Liver (tissue), 9 donors: Measurements from ENCODE around the gene CD274. TPM values are rescaled to one million over a fixed set of nuclear protein-coding genes. Genes with fewer than 3 reads are reported as not detected.
"Not testable (repeated sequence)": the region's sequence is repeated elsewhere in the genome, so short reads cannot be mapped to it uniquely, and the experiment has no call there.

Experiments used
- DNase-seq: peaks from one replicate; pipeline ENCODE4 v3.0.0-alpha.2; 2017; ENCODE audit warnings: low spot score
- H3K27ac ChIP-seq, 2 donors: one replicate each; pipeline ENCODE4 v1.7.0; 2013; ENCODE audit warnings: inconsistent platforms in 2 of 2, low read length in 2 of 2, control low read depth in 1 of 2, low read depth in 1 of 2, mild to moderate bottlenecking in 1 of 2
- H3K27me3 ChIP-seq, 4 donors: one replicate each; pipeline versions ENCODE4 v1.6.1 to v1.7.0; 2013; ENCODE audit warnings: low read length in 3 of 4, inconsistent platforms in 1 of 4, mild to moderate bottlenecking in 1 of 4, moderate library complexity in 1 of 4; ENCODE audit not compliant: control insufficient read depth in 4 of 4, insufficient read depth in 4 of 4
- H3K36me3 ChIP-seq, 4 donors: one replicate each; pipeline versions ENCODE4 v1.6.1 to v1.7.0; 2013; ENCODE audit warnings: low read length in 3 of 4, mild to moderate bottlenecking in 3 of 4, low read depth in 1 of 4, moderate library complexity in 1 of 4; ENCODE audit not compliant: control insufficient read depth in 4 of 4, insufficient read depth in 3 of 4
- H3K4me1 ChIP-seq, 4 donors: one replicate each; pipeline versions ENCODE4 v1.6.1 to v1.7.0; 2013; ENCODE audit warnings: low read length in 3 of 4, mild to moderate bottlenecking in 3 of 4, moderate library complexity in 1 of 4; ENCODE audit not compliant: control insufficient read depth in 4 of 4, insufficient read depth in 4 of 4
- H3K4me3 ChIP-seq, 3 donors: one replicate each; pipeline versions ENCODE4 v1.6.1 to v1.7.0; 2013; ENCODE audit warnings: low read length in 3 of 3, control low read depth in 1 of 3, low read depth in 1 of 3, mild to moderate bottlenecking in 1 of 3
- H3K9ac ChIP-seq, 2 donors: one replicate each; pipeline ENCODE4 v1.7.0; 2013; ENCODE audit warnings: low read length in 2 of 2, mild to moderate bottlenecking in 2 of 2, moderate library complexity in 2 of 2, control low read depth in 1 of 2, low read depth in 1 of 2
- H3K9me3 ChIP-seq, 4 donors: one replicate each; pipeline versions ENCODE4 v1.6.1 to v1.7.0; 2013; ENCODE audit warnings: low read length in 3 of 4; ENCODE audit not compliant: control insufficient read depth in 4 of 4
- ATF3 ChIP-seq: IDR thresholded peaks from 2 replicates; pipeline ENCODE4 v1.6.1; 2016; ENCODE audit warnings: antibody characterized with exemption
- CTCF ChIP-seq: fragments of 150-350 bp; IDR thresholded peaks from 2 replicates; pipeline ENCODE4 v1.5.1; 2017; ENCODE audit warnings: improper control_type of control experiment, low read depth, low read length; ENCODE audit not compliant: missing input control
- EGR1 ChIP-seq, 2 donors: IDR thresholded peaks; 2 replicates each; pipeline ENCODE4 v1.6.1; 2016 to 2018; ENCODE audit warnings: antibody characterized with exemption in 2 of 2, low read depth in 2 of 2
- FOXA1 ChIP-seq: IDR thresholded peaks from 2 replicates; pipeline ENCODE4 v1.6.1; 2016; ENCODE audit warnings: antibody characterized with exemption
- FOXA2 ChIP-seq: IDR thresholded peaks from 2 replicates; pipeline ENCODE4 v1.6.1; 2016; ENCODE audit warnings: antibody characterized with exemption
- GABPA ChIP-seq, 2 donors: IDR thresholded peaks in 1 of 2; conservative IDR thresholded peaks in 1 of 2; 2 replicates each; pipeline ENCODE4 v1.6.1; 2016; ENCODE audit warnings: antibody characterized with exemption in 2 of 2, mild to moderate bottlenecking in 1 of 2, moderate library complexity in 1 of 2
- HNF4A ChIP-seq, 2 donors: conservative IDR thresholded peaks; 2 replicates each; pipeline ENCODE4 v1.6.1; 2016; ENCODE audit warnings: antibody characterized with exemption in 2 of 2, mild to moderate bottlenecking in 2 of 2
- HNF4G ChIP-seq: IDR thresholded peaks from 2 replicates; pipeline ENCODE4 v1.6.1; 2016; ENCODE audit warnings: antibody characterized with exemption
- JUND ChIP-seq, 2 donors: IDR thresholded peaks; 2 replicates each; pipeline ENCODE4 v1.6.1; 2016; ENCODE audit warnings: antibody characterized with exemption in 2 of 2
- MAX ChIP-seq: IDR thresholded peaks from 2 replicates; pipeline ENCODE4 v1.6.1; 2016; ENCODE audit warnings: antibody characterized with exemption
- NR2F2 ChIP-seq: IDR thresholded peaks from 2 replicates; pipeline ENCODE4 v1.6.1; 2016; ENCODE audit warnings: antibody characterized with exemption
- RAD21 ChIP-seq, 2 donors: IDR thresholded peaks; 2 replicates each; pipeline ENCODE4 v1.6.1; 2016; ENCODE audit warnings: antibody characterized with exemption in 2 of 2, mild to moderate bottlenecking in 2 of 2
- REST ChIP-seq: IDR thresholded peaks from 2 replicates; pipeline ENCODE4 v1.6.1; 2016; ENCODE audit warnings: antibody characterized with exemption, mild to moderate bottlenecking
- RXRA ChIP-seq, 2 donors: IDR thresholded peaks; 2 replicates each; pipeline ENCODE4 v1.6.1; 2017 to 2018; ENCODE audit warnings: antibody characterized with exemption in 2 of 2, mild to moderate bottlenecking in 1 of 2
- SP1 ChIP-seq: IDR thresholded peaks from 2 replicates; pipeline ENCODE4 v1.6.1; 2018; ENCODE audit warnings: antibody characterized with exemption, mild to moderate bottlenecking
- TAF1 ChIP-seq: conservative IDR thresholded peaks from 2 replicates; pipeline ENCODE4 v1.6.1; 2016; ENCODE audit warnings: antibody characterized with exemption, mild to moderate bottlenecking
- YY1 ChIP-seq: IDR thresholded peaks from 2 replicates; pipeline ENCODE4 v1.6.1; 2016; ENCODE audit warnings: antibody characterized with exemption, mild to moderate bottlenecking
- ZBTB33 ChIP-seq: IDR thresholded peaks from 2 replicates; pipeline ENCODE4 v1.6.1; 2016; ENCODE audit warnings: antibody characterized with exemption
- WGBS: extraction: QIAGEN DNeasy Blood & Tissue Kit; methylation state at CpG from one replicate; pipeline ENCODE4 v1.1.7; 2013; 5-methylcytosine and 5-hydroxymethylcytosine counted together
- polyA plus RNA-seq, 2 donors: library from polyadenylated mRNA; stranded (reverse) in 1 of 2; unstranded in 1 of 2; fragments of 200-250 nt in 1 of 2; fragments of >200 nt in 1 of 2; fragmentation: Nextera tagmentation in 1 of 2; extraction: Ambion mirVana in 1 of 2; gene quantifications; one replicate each; pipeline versions ENCODE4 v1.2.1 to v1.2.3, GENCODE V29; 2013 to 2015
- total RNA-seq, 2 donors: library from RNA; depleted of rRNA; stranded (reverse); fragments of >200 nt; gene quantifications; one replicate each; pipeline ENCODE4 v1.2.3, GENCODE V29; 2014
- donor health status: healthy.
- donor health status: healthy.
- donor health status: healthy.
- donor health status: healthy.
- donor health status: healthy.

CD274 gene
- total and polyA plus RNA-seq, 4 donors: 1.0 to 3.1 (median 1.9) TPM

GRCh38 chr9:5430912-5431311, 19.4 kb upstream of the CD274 start:
- Histone ChIP-seq H3K4me3 (no peak overlapping the region), H3K36me3 (peaks cover 2 to 7% (median 3%) of the 10 kb centered on the region in 4 donors), H3K9ac (no peak overlapping the region), H3K27ac (no peak overlapping the region), H3K27me3 (no peaks in the 10 kb centered on the region), H3K4me1 (no peaks in the 10 kb centered on the region), H3K9me3 (no peaks in the 10 kb centered on the region)
- DNase-seq: no peak
- TF ChIP-seq FOXA1: no peak
- TF ChIP-seq RAD21 (IDR thresholded peaks at IDR 0.05): no peak
- TF ChIP-seq JUND (IDR thresholded peaks at IDR 0.05): no peak
- no peak for TF ChIP-seq CTCF
- no peak for TF ChIP-seq HNF4G
- no peak for TF ChIP-seq EGR1 (IDR thresholded peaks at IDR 0.05; ENCODE audit: low read depth in 2 of 2)
- TF ChIP-seq GABPA (IDR thresholded peaks at IDR 0.05 in 1 of 2, conservative IDR thresholded peaks at IDR 0.05 in 1 of 2): no peak
- no peak for TF ChIP-seq MAX
- TF ChIP-seq TAF1: no peak
- TF ChIP-seq ZBTB33: no peak
- TF ChIP-seq FOXA2: no peak
- TF ChIP-seq NR2F2: no peak
- no peak for TF ChIP-seq HNF4A (conservative IDR thresholded peaks at IDR 0.05)
- TF ChIP-seq REST: no peak
- no peak for TF ChIP-seq YY1
- TF ChIP-seq SP1: no peak
- no peak for TF ChIP-seq ATF3
- TF ChIP-seq RXRA (IDR thresholded peaks at IDR 0.05): no peak
- 70% methylated on average over 3 of the region's 3 CpGs for WGBS

- H3K9me3 ChIP-seq, H3K27ac ChIP-seq, H3K4me1 ChIP-seq, H3K36me3 ChIP-seq, H3K4me3 ChIP-seq, H3K27me3 ChIP-seq, H3K9ac ChIP-seq, DNase-seq: not testable (repeated sequence)
- 99% methylated on average over 24 of the region's 24 CpGs for WGBS
Observed at GRCh38 chr9:5432890-5433289, 17.5 kb upstream of the CD274 start.

- H3K27me3 ChIP-seq, DNase-seq, H3K9ac ChIP-seq, H3K27ac ChIP-seq, H3K36me3 ChIP-seq, H3K4me3 ChIP-seq, H3K9me3 ChIP-seq: not testable (repeated sequence)
- peaks cover 3 to 14% (median 7%) of the 10 kb centered on the region in 4 donors for H3K4me1 ChIP-seq
- 94% methylated on average over 26 of the region's 26 CpGs for WGBS
Observed at GRCh38 chr9:5433328-5433727, 17.0 kb upstream of the CD274 start.
